GM21825 (cell line): Measurements from ENCODE around the gene NFATC1.

ENCODE experiments used
- ATAC-seq: cut with Tn5 transposase; IDR thresholded peaks from one replicate; pipeline ENCODE4 v1.9.1; 2021; ENCODE audit warnings: mild to moderate bottlenecking, moderate library complexity; ENCODE audit not compliant: unreplicated experiment

NFATC1 gene

DNA sequence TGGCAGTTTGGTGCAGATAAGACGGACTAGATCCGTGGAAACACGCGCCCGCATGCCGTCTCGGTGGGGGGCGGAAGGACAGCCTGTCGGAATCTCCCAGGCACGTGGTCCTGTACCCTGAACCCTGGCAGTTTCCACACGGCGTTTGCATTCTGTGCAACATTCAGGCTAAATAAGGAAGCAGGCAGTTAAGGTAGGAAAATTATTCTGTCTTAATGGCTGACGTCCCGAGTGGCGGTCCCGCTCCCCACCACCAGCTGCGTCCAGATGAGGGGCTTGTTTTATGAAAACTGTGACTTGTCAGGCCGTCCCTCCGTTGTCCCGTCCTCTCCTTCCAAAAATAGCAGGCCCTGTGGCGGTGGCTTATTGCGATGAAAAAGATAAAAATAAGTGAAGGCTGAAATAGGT lies 120.2 kb downstream of the NFATC1 start:
- no peak for ATAC-seq

DNA sequence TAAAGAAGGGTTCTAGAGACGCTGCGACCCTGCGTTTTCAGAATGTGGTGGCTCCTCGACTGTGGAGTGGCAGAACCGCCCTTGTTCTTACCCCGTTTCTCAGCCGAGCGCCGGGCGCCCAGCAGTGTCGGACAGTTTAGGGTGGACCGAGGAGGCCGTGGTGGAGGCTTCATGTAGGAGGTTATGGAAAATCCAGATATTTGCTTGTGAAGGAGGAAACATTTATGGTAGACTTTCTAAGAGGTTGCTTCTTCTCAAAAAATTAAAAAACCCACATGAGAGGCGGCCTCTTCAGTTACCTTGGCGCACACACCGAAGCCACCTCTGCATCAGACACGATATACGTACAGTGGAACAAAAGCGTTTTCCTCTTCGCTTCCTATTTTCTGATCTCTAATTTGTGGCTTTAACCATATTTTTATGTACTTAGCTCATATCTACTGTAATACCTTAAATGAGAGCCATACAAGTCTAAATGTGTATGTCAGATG lies 120.8 kb downstream of the NFATC1 start:
- ATAC-seq = no peak

DNA sequence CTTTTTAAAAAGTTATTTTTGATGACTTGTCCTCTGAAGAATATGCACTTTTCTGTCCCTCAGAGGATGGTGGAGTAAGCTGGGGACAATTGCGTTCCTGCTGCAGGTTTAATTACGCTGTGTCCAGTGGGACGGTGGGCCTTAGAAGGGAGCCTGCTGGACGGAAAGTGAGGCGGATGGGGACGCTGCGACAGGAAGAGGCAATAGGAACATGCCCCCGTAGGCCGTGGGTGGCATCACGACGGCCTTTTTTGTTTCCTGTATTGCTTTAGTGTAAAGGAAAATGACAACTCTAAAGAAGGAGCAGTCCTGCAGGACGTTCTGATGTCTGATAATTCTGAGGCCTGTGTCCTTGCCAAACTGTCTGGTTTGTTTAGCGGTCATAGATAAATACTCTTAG lies 121.6 kb downstream of the NFATC1 start:
- ATAC-seq = no peak

DNA sequence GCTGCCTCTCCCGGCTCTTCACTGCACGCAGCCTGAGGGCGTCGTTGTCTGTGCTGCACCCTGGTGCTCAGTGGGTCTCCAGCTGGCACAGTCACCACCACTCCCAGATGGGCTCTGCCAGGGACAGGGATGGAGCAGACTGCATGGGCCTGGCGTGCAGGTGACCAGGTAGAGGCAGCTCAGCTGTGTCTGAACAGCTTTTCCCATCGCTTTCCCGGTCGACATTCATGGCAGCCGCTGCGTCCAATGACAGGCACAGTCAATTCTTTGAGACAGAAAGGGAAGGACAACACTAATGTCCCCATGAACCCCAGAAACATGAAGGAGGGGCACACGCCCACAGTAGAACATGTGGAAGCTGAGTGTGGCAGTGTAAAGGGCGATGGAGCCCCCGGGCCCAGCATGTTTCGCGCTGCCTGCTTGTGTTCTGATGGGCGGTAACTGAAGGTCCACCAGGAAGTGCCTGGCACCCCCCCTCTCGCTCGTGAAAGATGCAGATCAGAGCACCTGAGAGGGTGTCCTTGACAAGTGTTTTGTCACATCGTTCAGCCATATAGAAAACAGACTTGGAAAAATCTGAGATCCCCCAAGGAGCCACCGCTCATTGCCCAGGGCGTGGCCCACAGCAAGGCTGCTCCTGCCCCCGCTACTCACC lies 122.4 kb downstream of the NFATC1 start:
- no peak for ATAC-seq

DNA sequence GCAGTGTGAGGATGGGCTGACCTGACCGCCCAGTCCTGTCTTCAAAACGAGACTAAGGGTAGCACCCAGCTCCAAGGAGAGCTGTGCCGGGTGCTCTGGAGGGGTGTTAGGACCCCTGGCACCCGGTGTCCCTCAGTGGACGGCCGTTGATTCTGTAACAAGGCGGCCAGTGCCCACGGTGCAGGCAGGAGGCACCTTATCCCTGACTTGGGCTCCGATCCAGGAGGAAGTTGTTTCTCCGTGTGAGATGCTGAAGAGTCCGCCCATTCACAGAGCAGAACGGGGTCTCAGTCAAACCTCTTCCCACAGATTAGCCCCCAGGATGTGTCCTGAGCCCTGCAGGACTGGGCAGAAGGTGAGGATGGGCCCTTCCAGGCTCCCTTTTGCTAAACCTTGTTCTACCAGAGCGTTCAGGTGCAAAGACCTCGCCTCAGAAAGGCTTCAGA lies 123.0 kb downstream of the NFATC1 start:
- ATAC-seq = no peak

DNA sequence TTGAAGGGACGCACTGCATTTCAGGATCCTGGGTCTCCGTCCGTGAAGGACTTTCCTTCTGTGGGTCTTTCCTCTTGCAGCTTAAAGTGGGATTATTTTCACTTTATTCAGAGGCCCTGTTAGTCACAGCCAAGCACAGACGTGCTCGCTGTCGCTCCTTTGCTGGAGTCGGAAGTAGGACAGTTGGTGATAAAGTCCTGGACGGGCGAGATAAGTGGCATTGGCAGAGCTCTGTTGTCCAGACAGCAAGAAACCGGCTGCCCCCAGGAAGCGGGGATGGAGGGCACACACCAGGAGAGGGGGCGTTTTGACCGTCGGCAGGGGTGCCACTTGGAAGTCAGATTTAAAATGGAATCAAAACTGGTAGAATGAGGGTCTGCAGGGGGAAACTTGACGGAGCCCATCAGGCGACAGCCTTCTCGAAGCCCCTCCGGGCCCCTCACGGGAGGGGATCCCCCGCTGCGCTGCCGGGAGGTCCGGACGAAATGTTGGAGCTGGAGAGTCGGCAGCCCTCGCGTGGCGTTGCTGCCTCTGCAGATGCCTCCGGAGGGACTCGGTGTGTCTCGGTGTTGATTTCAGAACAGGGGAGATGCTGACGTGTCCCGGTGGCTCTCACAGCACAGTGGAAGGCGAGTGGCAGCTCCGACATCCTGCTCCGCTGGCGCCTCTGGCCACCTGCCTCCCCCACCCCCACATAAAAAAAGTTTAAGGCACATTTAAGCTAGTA lies 124.2 kb downstream of the NFATC1 start:
- no peak for ATAC-seq

DNA sequence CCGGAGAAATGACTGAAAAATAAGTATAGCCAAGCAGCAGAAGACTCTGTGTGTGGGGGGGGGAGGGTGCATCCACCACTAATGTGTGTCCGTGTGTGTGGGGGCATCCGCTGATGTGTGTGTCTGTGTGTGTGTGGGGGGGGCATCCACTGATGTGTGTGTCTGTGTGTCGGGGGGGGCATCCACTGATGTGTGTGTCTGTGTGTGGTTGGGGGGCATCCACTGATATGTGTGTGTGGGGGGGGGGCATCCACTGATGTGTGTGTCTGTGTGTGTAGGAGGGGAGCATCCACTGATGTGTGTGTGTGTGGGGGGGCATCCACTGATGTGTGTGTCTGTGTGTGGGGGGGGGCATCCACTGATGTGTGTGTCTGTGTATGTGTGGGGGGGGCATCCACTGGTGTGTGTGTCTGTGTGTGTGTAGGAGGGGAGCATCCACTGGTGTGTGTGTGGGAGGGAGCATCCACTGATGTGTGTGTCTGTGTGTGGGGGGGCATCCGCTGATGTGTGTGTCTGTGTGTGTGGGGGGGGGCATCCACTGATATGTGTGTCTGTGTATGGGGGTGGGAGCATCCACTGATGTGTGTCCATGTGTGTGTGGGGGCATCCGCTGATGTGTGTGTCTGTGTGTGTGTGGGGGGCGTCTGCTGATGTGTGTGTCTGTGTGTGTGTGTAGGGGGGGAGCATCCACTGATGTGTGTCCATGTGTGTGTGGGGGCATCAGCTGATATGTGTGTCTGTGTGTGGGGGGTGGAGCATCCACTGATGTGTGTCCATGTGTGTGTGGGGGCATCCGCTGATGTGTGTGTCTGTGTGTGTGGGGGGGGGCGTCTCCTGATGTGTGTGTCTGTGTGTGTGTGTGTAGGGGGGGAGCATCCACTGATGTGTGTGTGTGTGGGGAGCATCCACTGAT lies 125.0 kb downstream of the NFATC1 start:
- ATAC-seq = no peak

DNA sequence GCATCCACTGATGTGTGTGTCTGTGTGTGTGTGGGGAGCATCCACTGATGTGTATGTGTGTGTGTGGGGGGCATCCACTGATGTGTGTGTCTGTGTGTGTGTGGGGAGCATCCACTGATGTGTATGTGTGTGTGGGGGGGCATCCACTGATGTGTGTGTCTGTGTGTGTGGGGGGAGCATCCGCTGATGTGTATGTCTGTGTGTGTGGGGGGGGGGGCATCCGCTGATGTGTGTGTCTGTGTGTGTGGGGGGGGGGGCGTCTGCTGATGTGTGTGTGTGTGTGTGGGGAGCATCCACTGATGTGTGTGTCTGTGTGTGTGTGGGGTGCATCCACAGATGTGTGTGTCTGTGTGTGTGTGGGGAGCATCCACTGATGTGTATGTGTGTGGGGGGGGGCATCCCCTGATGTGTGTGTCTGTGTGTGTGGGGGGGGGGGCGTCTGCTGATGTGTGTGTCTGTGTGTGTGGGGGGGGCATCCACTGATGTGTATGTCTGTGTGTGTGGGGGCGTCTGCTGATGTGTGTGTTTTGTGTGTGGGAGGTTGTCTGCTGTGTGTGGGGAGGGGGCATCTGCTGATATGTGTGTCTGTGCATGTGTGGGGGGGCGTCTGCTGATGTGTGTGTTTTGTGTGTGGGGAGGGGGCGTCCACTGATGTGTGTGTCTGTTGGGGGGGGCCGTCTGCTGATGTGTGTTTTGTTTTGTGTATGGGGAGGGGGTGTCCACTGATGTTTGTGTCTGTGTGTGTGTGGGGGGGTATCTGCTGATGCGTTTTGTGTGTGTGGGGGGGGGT lies 125.9 kb downstream of the NFATC1 start:
- no peak for ATAC-seq

DNA sequence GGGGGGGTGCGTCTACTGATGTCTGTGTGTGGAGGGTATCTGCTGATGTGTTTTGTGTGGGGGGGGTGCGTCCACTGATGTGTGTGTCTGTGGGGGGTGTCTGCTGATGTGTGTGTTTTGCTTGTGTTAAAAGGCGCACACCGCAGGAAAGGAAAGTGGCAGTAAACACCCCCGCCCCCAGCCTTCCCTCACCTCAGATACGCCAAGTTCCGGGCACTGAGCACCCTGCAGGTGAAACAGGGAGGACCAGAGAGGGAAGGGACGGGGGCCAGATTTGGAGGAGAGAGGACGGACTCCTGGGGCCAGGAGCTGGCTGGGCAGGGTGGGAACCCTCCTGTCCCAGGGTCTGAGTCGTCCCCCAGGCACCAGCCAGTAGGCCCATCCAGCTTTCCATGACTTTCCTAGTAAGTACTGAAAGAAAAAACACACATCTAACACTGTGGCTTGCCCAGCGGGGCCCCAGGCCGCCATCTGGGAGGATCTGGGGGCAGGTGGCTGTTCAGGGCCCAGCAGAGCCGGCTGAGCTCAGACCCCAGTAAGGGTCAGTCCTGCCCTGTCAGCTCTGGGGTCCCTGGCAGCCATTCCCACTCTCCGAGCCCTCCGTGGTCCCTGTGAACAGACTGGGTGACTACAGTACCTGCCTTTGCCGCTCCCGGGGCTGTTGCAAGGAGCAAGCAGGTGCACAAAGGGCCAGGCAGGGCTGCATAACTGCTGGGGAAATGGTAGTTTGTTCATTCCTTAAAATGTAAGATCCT lies 126.9 kb downstream of the NFATC1 start:
- no peak for ATAC-seq

DNA sequence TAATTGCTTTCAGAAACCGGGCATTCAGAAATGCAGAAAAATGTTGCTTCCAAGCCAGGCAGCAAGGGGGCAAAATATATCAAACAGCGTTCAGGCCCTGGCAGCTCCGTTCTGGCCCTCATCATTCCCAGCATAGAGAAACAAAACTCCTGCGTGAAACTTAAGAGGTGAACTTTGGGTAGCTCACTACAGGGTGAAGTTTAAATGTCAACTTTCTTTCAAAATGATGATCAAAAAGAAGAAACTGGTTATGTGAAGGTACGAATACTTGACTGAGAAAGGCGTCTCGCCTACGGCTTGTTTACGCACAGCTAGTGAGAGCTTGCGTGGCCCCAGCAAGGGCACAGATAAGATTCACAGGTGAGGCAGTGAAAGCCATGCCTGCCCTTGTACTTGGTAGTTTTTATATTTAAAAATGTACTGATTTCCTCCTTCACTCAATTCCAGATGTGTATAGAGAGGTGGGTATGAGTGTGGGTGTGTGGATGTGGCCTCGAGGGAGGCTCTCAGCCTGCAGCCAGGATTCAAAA lies 127.5 kb downstream of the NFATC1 start:
- peak; percentile 23 for ATAC-seq

DNA sequence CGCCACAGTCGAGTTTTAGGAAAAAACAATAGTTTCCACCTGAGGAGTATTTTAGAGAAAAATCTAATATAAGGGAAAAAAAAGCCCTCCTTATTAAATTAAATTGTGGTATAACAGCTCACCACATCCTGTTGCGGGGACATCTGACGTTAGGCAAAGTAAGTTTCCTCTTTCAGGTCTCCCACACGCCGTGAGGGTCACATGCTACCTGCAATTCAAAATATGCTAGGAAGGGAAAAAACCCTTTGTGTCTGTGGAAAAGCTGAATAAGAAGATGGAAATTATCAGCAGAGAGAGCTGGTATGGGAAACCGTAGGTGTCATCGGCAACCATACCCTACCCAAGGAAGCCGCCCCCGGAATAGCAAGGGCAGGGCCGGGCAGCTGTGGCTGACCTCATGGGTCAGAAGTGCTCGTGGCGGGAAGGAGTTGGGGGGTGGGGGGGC lies 128.0 kb downstream of the NFATC1 start:
- peak; percentile 66 for ATAC-seq

DNA sequence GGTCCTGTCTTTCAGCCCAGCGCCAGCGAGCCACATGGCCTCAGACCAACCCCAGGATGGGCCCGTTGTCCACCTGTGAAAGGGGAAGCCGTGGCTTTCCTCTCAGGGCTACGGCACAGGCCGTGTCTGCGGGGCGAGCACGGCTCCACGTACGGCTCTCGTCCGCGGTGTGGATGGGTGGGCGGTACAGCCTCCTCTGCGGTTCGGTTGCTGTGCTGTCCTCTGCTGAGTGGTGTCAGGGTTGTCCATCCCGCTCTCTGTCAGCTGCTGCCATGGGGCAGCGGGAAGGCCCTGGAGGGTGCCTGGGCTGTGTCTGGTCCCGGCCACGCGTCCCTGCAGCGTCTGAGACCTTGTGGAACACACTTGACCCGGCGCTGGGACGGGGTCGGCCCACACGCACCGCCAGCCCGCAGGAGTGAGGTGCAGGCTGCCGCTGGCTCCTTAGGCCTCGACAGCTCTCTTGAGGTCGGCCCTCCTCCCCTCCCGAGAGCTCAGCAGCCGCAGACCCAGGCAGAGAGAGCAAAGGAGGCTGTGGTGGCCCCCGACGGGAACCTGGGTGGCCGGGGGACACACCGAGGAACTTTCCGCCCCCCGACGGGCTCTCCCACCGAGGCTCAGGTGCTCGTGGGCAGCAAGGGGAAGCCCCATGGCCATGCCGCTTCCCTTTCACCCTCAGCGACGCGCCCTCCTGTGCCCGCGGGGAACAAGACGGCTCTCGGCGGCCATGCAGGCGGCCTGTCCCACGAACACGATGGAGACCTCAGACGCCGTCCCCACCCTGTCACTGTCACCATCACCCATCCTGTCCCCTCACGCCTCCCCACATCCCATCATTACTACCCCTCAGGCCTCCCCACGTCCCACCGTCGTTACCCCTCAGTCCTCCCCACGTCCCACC lies 128.7 kb downstream of the NFATC1 start:
- peak; percentile 27 for ATAC-seq

DNA sequence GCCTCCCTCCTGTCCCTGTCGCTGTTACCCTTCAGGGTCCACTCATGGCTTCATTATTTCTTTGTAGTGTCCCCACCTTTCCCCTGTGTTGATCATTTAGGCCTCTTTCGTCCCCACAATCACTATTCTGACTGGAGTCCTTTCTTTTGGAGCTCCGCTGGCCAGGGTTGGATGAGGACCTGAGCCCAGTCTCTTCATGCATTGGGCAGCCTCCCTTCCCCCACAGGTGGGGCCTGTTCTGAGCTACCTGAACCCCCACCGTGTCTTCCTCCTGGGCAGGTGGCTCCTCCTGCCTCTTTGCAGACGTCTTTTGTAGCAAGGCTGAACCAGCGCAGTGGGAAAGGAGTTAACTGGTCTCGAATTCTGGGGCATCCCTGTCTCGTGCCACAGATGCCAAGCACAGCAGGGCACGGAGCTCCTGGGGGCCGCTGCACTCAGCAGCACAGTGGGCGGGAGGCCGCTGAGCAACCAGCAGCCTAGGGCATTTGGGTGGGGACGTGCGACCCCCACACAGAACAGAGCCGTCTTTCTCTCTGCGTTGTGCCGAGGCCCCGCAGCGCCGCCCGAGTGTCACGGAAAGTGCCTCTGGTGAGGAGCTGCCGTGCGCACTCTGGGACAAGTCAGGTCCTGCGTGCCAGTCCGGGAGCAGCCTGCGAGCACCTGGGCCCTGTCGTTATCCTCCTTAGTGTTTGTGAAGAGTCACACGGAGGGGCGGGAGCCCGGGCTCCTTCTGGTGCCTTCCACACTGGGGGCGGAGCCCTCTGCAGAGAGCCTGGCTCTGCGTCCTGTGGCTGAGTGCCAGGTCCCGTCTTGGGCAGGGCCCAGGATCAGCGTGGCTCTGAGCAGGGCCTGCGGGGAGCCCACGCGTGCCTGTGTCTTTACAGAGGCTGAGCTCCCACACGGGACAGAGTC lies 130.1 kb downstream of the NFATC1 start:
- no peak for ATAC-seq

DNA sequence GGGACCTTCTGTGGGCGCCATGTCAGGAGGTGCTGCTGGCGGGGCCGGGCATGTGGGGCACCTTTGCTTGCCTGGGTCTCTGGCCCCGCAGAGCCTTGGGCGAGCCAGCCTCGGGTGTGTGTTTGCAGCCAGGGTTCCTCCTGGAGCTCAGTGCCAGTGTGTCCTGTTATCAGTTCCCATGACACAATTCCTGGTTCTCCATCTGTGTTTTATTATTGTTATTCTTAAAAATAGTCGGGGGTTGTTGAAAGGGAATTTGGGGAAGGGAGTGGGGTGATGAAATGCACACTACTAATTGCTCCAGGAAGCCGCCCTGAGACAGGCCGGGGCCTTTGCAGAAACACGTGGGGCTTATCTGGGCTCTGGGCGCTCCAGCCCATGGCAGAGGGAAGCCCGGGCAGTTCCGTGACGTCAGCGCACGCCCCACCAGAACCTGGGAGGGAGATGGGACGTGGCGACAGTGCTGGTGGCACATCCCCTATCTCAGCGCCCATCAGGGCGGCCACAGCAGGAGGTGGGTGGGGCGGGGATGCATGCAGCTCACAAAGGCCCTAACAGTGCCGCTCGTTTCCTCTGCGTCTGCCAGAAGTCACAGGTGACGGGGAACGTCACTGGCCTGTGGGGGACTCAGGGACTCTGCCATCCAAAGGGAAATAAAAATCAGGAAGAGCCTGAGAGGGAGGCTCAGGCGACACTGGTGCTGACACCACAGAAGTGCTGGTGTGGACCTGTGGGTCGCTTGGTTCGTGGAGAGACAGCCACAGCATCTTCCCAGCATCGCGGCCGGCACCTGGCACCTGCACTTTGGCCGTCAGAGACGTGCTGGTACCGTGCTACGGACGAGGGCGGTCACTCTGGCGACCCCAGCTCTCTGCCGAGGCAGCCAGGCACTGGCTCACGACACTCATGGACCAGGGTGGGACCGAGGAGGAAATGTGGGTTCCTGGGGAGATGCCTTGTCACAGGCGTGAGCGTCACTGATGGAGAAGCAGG lies 131.0 kb downstream of the NFATC1 start:
- ATAC-seq = no peak

DNA sequence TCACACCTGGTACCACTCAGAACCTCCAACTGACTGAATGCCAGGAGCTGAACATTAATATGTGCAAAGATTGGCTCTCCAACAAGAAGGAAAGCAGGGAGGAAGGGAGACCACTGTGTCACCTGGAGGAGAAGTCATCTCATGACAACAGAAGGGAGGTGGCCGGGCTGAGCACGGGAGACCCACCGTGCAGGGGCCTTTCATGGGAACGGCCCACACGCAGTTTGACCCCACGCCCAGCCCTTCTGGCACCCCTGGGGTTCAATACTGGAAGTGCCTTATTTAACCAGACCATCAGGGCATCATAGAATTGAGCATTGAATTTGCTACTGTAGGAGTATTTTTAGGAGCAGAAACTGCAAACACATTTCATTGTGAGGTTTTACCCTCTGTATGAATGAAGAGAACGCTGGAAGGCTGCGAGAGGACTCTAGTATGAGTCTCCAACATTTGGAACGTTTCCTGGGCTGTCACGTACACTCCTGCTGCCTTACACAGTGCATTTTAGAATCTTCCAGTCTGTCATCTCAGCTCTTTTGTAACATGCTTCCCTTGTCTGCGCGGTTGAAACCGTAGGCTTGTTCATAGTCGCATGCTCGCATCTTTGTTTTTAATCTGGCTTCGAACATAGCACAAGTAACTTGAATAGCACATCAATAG lies 132.1 kb downstream of the NFATC1 start:
- no peak for ATAC-seq

DNA sequence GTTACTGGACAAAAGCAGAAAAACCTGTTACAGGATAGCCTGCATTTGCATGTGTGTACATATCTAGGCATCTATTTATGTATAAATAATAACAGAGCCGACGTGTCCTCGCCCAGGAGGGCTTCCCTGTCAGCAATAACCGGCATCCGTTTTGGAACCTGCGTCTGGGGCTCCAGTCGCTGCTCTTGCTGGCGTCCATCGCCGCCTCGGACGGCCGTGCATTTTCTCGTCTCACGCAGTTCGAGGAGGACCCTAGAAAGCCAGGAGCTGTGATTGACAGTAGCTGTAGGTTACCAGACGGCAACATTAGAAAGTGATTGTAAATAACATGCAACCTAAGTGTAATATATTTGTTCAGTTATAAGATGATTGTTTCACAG lies 132.6 kb downstream of the NFATC1 start:
- no peak for ATAC-seq
